HL-60/S4 (cell line): ENCODE data around the gene COL5A3.

Experiments used
- in situ Hi-C: fragments of 300-500 bp; cut with MboI; formaldehyde crosslinking; loops from 2 replicates; pipeline ENCODE4 v1.14.3; 2022; ENCODE audit warnings: low sequenced_read_pairs

Gene COL5A3

GRCh38 chr19:9940778-9941177 lies 69.5 kb downstream of the COL5A3 start:
- in situ Hi-C loops, result no loop called here

GRCh38 chr19:9939301-9939913 lies 70.9 kb downstream of the COL5A3 start:
- in situ Hi-C loops, result loop anchor here (10.0 kb wide), 1 partner anchor 445 kb away; the partner anchor contains the start of gene TYK2

GRCh38 chr19:9937001-9937411 lies 73.3 kb downstream of the COL5A3 start:
- in situ Hi-C loops, result loop anchor here (10.0 kb wide), 1 partner anchor 448 kb away; the partner anchor contains the start of gene TYK2

- in situ Hi-C loops, result loop anchor here (10.0 kb wide), 1 partner anchor 448 kb away; the partner anchor contains the start of gene TYK2
Observed at GRCh38 chr19:9936326-9937000, 73.8 kb downstream of the COL5A3 start, which contains the start of gene OLFM2. TSS of gene OLFM2 (minus strand) at chr19:9936515. CDS start at chr19:9936366, 149 bp downstream.

- in situ Hi-C loops, result loop anchor here (10.0 kb wide), 1 partner anchor 449 kb away; the partner anchor contains the start of gene TYK2
Observed at GRCh38 chr19:9935506-9936325, 74.6 kb downstream of the COL5A3 start.

- in situ Hi-C loops, result loop anchor here (10.0 kb wide), 1 partner anchor 450 kb away; the partner anchor contains the start of gene TYK2
Observed at GRCh38 chr19:9934132-9934950, 76.0 kb downstream of the COL5A3 start.

GRCh38 chr19:9932835-9933234 lies 77.5 kb downstream of the COL5A3 start:
- in situ Hi-C loops, result loop anchor here (10.0 kb wide), 1 partner anchor 452 kb away; the partner anchor contains the start of gene TYK2

- in situ Hi-C loops, result loop anchor here (10.0 kb wide), 1 partner anchor 453 kb away; the partner anchor contains the start of gene TYK2
Observed at GRCh38 chr19:9931629-9932028, 78.7 kb downstream of the COL5A3 start.

- in situ Hi-C loops, result loop anchor here (10.0 kb wide), 1 partner anchor 321 kb away; no protein-coding TSS in a partner anchor
Observed at GRCh38 chr19:9923440-9923839, 86.9 kb downstream of the COL5A3 start.

GRCh38 chr19:9922782-9923379 lies 87.4 kb downstream of the COL5A3 start:
- in situ Hi-C loops, result loop anchor here (10.0 kb wide), 1 partner anchor 322 kb away; no protein-coding TSS in a partner anchor

- in situ Hi-C loops, result no loop called here
Observed at GRCh38 chr19:9917321-9917720, 93.0 kb downstream of the COL5A3 start.

- in situ Hi-C loops, result no loop called here
Observed at GRCh38 chr19:9916719-9917118, 93.6 kb downstream of the COL5A3 start.

- in situ Hi-C loops, result no loop called here
Observed at GRCh38 chr19:9914315-9915207, 95.7 kb downstream of the COL5A3 start.

- in situ Hi-C loops, result no loop called here
Observed at GRCh38 chr19:9914001-9914314, 96.3 kb downstream of the COL5A3 start.

GRCh38 chr19:9913237-9914000 lies 96.9 kb downstream of the COL5A3 start:
- in situ Hi-C loops, result no loop called here

- in situ Hi-C loops, result no loop called here
Observed at GRCh38 chr19:9912551-9913236, 97.6 kb downstream of the COL5A3 start.

- in situ Hi-C loops, result no loop called here
Observed at GRCh38 chr19:9911524-9912185, 98.6 kb downstream of the COL5A3 start.
